Measurements from ENCODE around the gene IP6K3. TPM values are rescaled to one million over a fixed set of nuclear protein-coding genes. Genes with fewer than 3 reads are reported as not detected.

The IP6K3 gene
- total RNA-seq, 1 donor from 2014 or later: 3.0 TPM

DNA sequence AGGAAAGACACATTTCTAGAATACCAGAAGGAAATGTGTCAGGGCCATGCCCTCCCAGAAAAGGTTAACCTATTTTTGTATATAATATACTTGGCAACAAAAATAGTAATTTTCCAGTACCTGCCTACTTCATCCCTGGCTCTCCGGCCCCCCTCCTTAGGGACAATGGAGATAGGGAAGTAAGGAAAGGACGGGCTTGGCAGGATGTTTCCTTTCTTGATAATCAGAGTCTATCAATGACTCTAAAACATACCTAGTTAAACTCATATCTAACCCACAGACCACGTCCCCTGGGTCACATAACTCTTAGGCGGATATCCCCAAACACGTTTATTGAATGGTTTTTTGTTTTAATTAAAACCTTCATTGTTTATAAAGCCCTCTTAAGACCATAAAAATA lies 47.0 kb downstream of the IP6K3 start:
- H3K4me3 Mint-ChIP-seq (ENCODE audit: unreplicated experiment): no peak overlapping the region
- peaks cover 36% of the 10 kb centered on the region for H3K4me1 Mint-ChIP-seq (ENCODE audit: unreplicated experiment)
- no peaks in the 10 kb centered on the region for H3K27me3 Mint-ChIP-seq (ENCODE audit: unreplicated experiment)
- no peaks in the 10 kb centered on the region for H3K9me3 Mint-ChIP-seq (ENCODE audit: unreplicated experiment)
- no peak for DNase-seq (ENCODE audit: extremely low spot score, unreplicated experiment)
- H3K27ac Mint-ChIP-seq (ENCODE audit: unreplicated experiment): no peak overlapping the region
- no peak for TF ChIP-seq CTCF (IDR thresholded peaks at IDR 0.05)
- H3K36me3 Mint-ChIP-seq (ENCODE audit: unreplicated experiment): peaks cover 14% of the 10 kb centered on the region

DNA sequence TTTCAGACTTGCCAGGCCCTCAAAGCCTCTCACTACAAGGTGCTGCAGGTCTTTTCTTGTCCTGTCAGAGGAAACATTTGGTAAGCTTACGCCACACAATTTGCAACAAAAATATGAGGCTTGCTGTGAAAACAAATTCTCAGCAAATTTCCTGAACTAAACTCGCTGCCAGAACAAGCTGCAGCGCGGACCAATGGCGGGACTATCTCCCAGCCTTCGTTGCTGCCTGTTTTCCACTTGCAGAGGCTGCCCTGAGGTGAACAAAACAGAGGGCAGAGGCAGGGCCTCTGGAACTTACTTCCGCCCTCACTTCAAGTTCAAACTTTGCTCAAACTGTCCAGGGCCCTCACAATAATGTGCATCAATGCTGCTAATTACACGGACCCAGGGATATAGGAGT lies 47.6 kb downstream of the IP6K3 start:
- peaks cover 12% of the 10 kb centered on the region for H3K36me3 Mint-ChIP-seq (ENCODE audit: unreplicated experiment)
- H3K9me3 Mint-ChIP-seq (ENCODE audit: unreplicated experiment): no peaks in the 10 kb centered on the region
- TF ChIP-seq CTCF (IDR thresholded peaks at IDR 0.05): no peak
- H3K4me1 Mint-ChIP-seq (ENCODE audit: unreplicated experiment): peaks cover 42% of the 10 kb centered on the region
- H3K27me3 Mint-ChIP-seq (ENCODE audit: unreplicated experiment): no peaks in the 10 kb centered on the region
- H3K27ac Mint-ChIP-seq (ENCODE audit: unreplicated experiment): no peak overlapping the region
- DNase-seq (ENCODE audit: extremely low spot score, unreplicated experiment): no peak
- no peak overlapping the region for H3K4me3 Mint-ChIP-seq (ENCODE audit: unreplicated experiment)

DNA sequence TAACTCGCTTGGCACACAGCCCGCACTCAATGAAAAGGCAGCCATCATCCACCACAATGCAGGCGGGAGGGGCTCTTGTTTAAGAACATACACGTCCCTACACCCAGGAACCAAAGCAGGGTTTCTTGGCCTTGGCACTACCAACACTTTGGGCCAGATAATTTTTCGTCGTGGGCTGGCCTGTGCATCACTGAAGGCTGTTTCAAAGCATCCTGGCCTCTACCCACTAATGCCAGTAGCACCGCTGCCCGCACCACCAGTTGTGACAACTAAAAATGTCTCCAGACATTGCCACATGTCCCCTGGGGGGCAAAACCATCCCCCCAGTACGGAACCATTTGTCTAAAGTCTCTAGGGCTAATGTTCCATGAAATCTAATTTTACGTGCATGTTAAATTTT lies 48.2 kb downstream of the IP6K3 start:
- H3K27me3 Mint-ChIP-seq (ENCODE audit: unreplicated experiment): no peaks in the 10 kb centered on the region
- TF ChIP-seq CTCF (IDR thresholded peaks at IDR 0.05): no peak
- no peaks in the 10 kb centered on the region for H3K9me3 Mint-ChIP-seq (ENCODE audit: unreplicated experiment)
- no peak overlapping the region for H3K27ac Mint-ChIP-seq (ENCODE audit: unreplicated experiment)
- peaks cover 12% of the 10 kb centered on the region for H3K36me3 Mint-ChIP-seq (ENCODE audit: unreplicated experiment)
- DNase-seq (ENCODE audit: extremely low spot score, unreplicated experiment): no peak
- H3K4me3 Mint-ChIP-seq (ENCODE audit: unreplicated experiment): no peak overlapping the region
- peaks cover 49% of the 10 kb centered on the region for H3K4me1 Mint-ChIP-seq (ENCODE audit: unreplicated experiment)

GRCh38 chr6:33697845-33698244 lies 48.9 kb downstream of the IP6K3 start:
- H3K27me3 Mint-ChIP-seq (ENCODE audit: unreplicated experiment): no peaks in the 10 kb centered on the region
- H3K9me3 Mint-ChIP-seq (ENCODE audit: unreplicated experiment): no peaks in the 10 kb centered on the region
- H3K27ac Mint-ChIP-seq (ENCODE audit: unreplicated experiment): peak overlapping the region; percentile 85
- TF ChIP-seq CTCF (IDR thresholded peaks at IDR 0.05): no peak
- peaks cover 12% of the 10 kb centered on the region for H3K36me3 Mint-ChIP-seq (ENCODE audit: unreplicated experiment)
- H3K4me3 Mint-ChIP-seq (ENCODE audit: unreplicated experiment): no peak overlapping the region
- no peak for DNase-seq (ENCODE audit: extremely low spot score, unreplicated experiment)
- H3K4me1 Mint-ChIP-seq (ENCODE audit: unreplicated experiment): peaks cover 55% of the 10 kb centered on the region

DNA sequence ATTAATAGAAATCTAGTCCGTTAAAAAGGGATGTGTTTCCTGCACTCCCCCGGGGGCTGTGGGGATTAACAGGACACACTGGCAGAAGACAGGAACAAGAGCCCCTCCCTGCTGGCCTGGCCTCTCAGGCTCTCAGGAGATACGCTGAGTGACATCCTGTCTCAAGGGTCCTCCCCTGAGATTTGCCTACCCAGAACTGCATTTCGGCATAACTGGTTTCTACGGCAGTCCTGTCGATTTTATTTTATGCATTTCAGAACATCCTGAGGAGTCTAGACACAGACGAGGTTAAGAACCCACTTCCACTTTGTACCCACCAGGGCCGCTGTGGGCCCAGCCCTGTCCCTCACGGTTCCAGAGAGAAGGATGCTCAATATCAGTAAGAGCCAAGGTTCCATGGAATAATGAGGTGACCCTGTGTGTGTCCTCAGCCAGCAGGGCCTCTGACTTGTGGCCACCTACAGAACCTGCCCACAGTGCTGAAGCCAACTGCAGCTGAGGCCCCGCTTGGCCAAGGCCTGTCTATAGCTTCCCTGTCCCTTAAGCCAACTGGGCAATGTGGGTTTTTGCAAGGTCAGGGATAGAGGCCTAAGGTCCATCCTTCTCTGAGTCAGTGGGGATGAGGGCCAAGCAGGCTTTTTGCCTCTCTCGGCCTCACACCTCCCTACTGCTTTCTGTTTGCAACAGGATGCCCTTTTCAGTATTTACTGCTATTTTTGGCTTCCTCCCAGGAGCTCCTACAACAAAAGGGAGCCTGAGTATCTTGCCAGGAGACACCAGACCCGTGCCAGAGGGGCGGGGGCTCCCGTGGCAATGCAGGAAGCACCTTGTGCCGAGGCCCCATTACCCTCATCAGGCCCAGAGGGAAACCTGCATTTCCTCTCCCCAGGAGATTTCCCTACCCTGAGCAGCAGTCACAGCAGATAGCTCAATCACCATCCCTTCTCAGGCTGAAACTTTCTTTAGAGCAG lies 49.9 kb downstream of the IP6K3 start:
- TF ChIP-seq CTCF (IDR thresholded peaks at IDR 0.05): no peak
- H3K4me3 Mint-ChIP-seq (ENCODE audit: unreplicated experiment): peak overlapping the region; percentile 5
- peaks cover 12% of the 10 kb centered on the region for H3K36me3 Mint-ChIP-seq (ENCODE audit: unreplicated experiment)
- peaks cover 58% of the 10 kb centered on the region for H3K4me1 Mint-ChIP-seq (ENCODE audit: unreplicated experiment)
- H3K9me3 Mint-ChIP-seq (ENCODE audit: unreplicated experiment): no peaks in the 10 kb centered on the region
- no peak for DNase-seq (ENCODE audit: extremely low spot score, unreplicated experiment)
- H3K27me3 Mint-ChIP-seq (ENCODE audit: unreplicated experiment): no peaks in the 10 kb centered on the region
- H3K27ac Mint-ChIP-seq (ENCODE audit: unreplicated experiment): peak overlapping the region; percentile 85

All from osteocyte (in vitro differentiated cells).